Kidney tubule cell (primary cell): Measurements from ENCODE around the gene AGMAT.
A peak's percentile ranks its signal among the peaks of the same experiment; 100 is the strongest.
"Not testable (repeated sequence)": the region's sequence is repeated elsewhere in the genome, so short reads cannot be mapped to it uniquely, and the experiment has no call there.

ENCODE experiments used
- DNase-seq: peaks from one replicate; pipeline ENCODE4 v3.0.0-alpha.2; 2018; ENCODE audit warnings: low spot score

Gene AGMAT

GRCh38 chr1:15616373-15617172 is 31.7 kb upstream of the AGMAT start:
- DNase-seq = no peak

- no peak for DNase-seq
Measured at GRCh38 chr1:15610167-15610566, 25.3 kb upstream of the AGMAT start.

- no peak for DNase-seq
Measured at GRCh38 chr1:15609631-15610030, 24.8 kb upstream of the AGMAT start.

GRCh38 chr1:15605398-15606383 is 20.8 kb upstream of the AGMAT start:
- DNase-seq = no peak

- not testable (repeated sequence) for DNase-seq
Measured at GRCh38 chr1:15604400-15604799, 19.5 kb upstream of the AGMAT start.

GRCh38 chr1:15603966-15604282 is 19.1 kb upstream of the AGMAT start:
- not testable (repeated sequence) for DNase-seq

GRCh38 chr1:15603050-15603965 is 18.5 kb upstream of the AGMAT start:
- peak; percentile 98 for DNase-seq

GRCh38 chr1:15598436-15598835 is 13.6 kb upstream of the AGMAT start:
- no peak for DNase-seq

- no peak for DNase-seq
Measured at GRCh38 chr1:15595809-15596617, 11.2 kb upstream of the AGMAT start.

GRCh38 chr1:15592285-15592684 is 7.4 kb upstream of the AGMAT start:
- DNase-seq = no peak

- no peak for DNase-seq
Measured at GRCh38 chr1:15583016-15583706, 1.7 kb downstream of the AGMAT start.

- peak; percentile 11 for DNase-seq
Measured at GRCh38 chr1:15579683-15580047, 5.2 kb downstream of the AGMAT start.

- DNase-seq = no peak
Measured at GRCh38 chr1:15578921-15579682, 5.7 kb downstream of the AGMAT start.

GRCh38 chr1:15577691-15578090 is 7.2 kb downstream of the AGMAT start:
- DNase-seq = peak; percentile 36

- DNase-seq = no peak
Measured at GRCh38 chr1:15575549-15576150, 9.2 kb downstream of the AGMAT start.

- DNase-seq = peak; percentile 75
Measured at GRCh38 chr1:15574741-15575140, 10.1 kb downstream of the AGMAT start.

- DNase-seq = peak; percentile 23
Measured at GRCh38 chr1:15573477-15573876, 11.4 kb downstream of the AGMAT start.

GRCh38 chr1:15571266-15571665 is 13.6 kb downstream of the AGMAT start:
- DNase-seq = no peak

- no peak for DNase-seq
Measured at GRCh38 chr1:15570861-15571260, 14.0 kb downstream of the AGMAT start.
